Esophagus muscularis mucosa (tissue), 4 donors: Measurements from ENCODE around the gene IGF1R.

Experiments
- CTCF ChIP-seq, 3 experiments: fragments of 200-600 bp in 2 of 3; fragments of 450-650 bp in 1 of 3; sonication (generic) in 2 of 3; IDR thresholded peaks; one replicate each; pipeline ENCODE4 v1.5.1; 2017 to 2019; ENCODE audit warnings: antibody characterized with exemption in 3 of 3, mild to moderate bottlenecking in 2 of 3, moderate library complexity in 1 of 3
- EP300 ChIP-seq: sonication (generic); formaldehyde crosslinking; IDR thresholded peaks from one replicate; pipeline ENCODE4 v1.6.1; 2017; ENCODE audit warnings: antibody characterized with exemption
- POLR2A ChIP-seq: fragments of 450-650 bp; IDR thresholded peaks from one replicate; pipeline ENCODE4 v1.6.1; 2017; ENCODE audit warnings: antibody characterized with exemption, moderate library complexity, mild to moderate bottlenecking, low read depth

- TF ChIP-seq EP300 (no peak), POLR2A (no peak), CTCF (IDR thresholded peaks at IDR 0.05) (no peak)
Observed at GRCh38 chr15:98917417-98917816, 269.1 kb downstream of the IGF1R start.
